RCC 7860 (cell line): ENCODE measurements around the gene LDHD.

Source experiments
- DNase-seq: peaks from one replicate; pipeline ENCODE4 v3.0.0-alpha.2; 2015; ENCODE audit warnings: low spot score
- FAIRE-seq: peaks from 2 replicates; lab custom pipeline; 2012; peaks lifted over from hg19 to GRCh38; lab: Jason Lieb, UNC

The LDHD gene

GRCh38 chr16:75064403-75065148 lies 52.0 kb downstream of the LDHD start:
- DNase-seq (no peak), FAIRE-seq (no peak)

GRCh38 chr16:75063549-75064088 lies 53.0 kb downstream of the LDHD start:
- FAIRE-seq: no peak
- no peak for DNase-seq

GRCh38 chr16:75062976-75063346 lies 53.6 kb downstream of the LDHD start:
- no peak for FAIRE-seq
- DNase-seq: no peak

- DNase-seq (no peak), FAIRE-seq (no peak)
Observed at GRCh38 chr16:75062135-75062975, 54.2 kb downstream of the LDHD start.
